Measurements from ENCODE around the gene IQCB1.

IQCB1 gene

DNA sequence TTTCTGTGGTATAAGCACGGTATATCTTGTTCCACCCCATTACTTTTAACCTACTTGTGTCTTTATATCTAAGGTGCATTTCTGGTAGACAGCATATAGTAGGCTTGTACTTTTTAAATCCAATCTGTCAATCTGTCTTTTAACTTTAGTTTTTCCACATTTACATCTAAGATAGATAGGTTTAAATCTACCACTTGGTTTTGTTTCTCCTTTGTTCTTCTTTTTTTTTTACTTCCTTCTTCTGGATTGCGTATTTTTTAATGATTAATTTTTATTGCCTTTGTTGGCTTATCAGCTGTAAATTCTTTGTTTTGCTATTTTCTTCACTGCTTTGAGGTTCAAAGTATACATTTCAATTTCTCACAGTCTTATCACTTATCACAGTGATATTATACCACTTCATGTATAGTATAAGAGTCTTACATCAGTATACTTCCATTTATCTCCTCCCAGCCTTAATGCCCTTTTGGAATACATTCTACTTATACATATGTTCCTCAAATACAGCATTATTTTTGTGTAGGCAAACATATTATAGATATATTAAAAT is 31.0 kb downstream of the IQCB1 start:
- Histone ChIP-seq H3K9me3 (no peaks in the 10 kb centered on the region), H3K27me3 (no peaks in the 10 kb centered on the region), H3K4me3 (no peak overlapping the region), H3K36me3 (peaks cover 18 to 32% (median 27%) of the 10 kb centered on the region in 3 donors), H3K27ac (no peak overlapping the region), H3K4me1 (no peaks in the 10 kb centered on the region)
- no peak for DNase-seq
- intact Hi-C loops (cut with DNase I; ENCODE audit: low total_unique reads): no loop called here
- TF ChIP-seq, protein P1, sequence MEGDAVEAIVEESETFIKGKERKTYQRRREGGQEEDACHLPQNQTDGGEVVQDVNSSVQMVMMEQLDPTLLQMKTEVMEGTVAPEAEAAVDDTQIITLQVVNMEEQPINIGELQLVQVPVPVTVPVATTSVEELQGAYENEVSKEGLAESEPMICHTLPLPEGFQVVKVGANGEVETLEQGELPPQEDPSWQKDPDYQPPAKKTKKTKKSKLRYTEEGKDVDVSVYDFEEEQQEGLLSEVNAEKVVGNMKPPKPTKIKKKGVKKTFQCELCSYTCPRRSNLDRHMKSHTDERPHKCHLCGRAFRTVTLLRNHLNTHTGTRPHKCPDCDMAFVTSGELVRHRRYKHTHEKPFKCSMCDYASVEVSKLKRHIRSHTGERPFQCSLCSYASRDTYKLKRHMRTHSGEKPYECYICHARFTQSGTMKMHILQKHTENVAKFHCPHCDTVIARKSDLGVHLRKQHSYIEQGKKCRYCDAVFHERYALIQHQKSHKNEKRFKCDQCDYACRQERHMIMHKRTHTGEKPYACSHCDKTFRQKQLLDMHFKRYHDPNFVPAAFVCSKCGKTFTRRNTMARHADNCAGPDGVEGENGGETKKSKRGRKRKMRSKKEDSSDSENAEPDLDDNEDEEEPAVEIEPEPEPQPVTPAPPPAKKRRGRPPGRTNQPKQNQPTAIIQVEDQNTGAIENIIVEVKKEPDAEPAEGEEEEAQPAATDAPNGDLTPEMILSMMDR (IDR thresholded peaks at IDR 0.05): no peak

DNA sequence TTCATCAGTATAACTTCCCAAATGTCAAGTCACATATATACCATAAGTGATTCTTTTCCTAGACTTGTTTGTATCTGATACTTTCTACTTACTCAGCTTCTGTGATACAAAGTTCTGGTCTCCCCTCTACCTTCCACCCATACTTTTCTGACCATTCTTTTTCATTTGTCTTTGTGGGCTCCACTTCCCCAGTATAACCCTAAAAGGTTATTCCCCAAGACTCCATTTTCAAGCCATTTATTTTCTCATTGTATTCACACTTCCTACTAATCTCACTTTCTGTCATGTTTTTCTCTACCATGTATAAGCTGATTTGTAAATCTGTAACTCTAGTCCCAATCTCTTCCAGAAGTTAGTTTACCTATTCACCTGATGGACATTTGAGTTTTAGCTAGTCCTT is 34.0 kb downstream of the IQCB1 start:
- H3K4me3 ChIP-seq: no peak overlapping the region
- no peak for DNase-seq
- H3K9me3 ChIP-seq: no peaks in the 10 kb centered on the region
- H3K4me1 ChIP-seq: no peaks in the 10 kb centered on the region
- no peaks in the 10 kb centered on the region for H3K27me3 ChIP-seq
- TF ChIP-seq, protein P1 (IDR thresholded peaks at IDR 0.05): no peak
- intact Hi-C loops (cut with DNase I; ENCODE audit: low total_unique reads): no loop called here
- H3K36me3 ChIP-seq: peaks cover 6 to 27% (median 15%) of the 10 kb centered on the region in 3 donors
- H3K27ac ChIP-seq: no peak overlapping the region

DNA sequence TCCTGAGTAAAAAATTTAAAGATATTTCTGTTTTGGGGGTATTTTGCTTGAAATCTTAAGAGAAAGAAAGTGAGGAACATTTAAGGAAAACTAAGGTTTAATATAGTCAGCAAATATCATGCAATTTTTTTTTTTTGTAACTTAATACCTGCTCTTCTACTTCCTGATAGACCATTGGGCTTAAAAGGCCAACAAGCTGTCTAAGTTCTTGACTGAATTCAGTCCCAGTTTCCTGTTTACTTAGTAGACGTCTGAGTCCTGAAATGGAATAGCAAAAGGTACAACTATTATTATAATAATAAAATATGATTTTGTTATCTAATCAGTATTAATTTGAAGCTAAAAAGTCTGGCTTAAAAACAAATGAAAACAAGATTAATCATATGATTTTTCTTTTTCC is 37.9 kb downstream of the IQCB1 start:
- Histone ChIP-seq H3K4me3 (no peak overlapping the region), H3K9me3 (no peaks in the 10 kb centered on the region), H3K4me1 (no peaks in the 10 kb centered on the region), H3K36me3 (peaks cover 0 to 20% (median 6%) of the 10 kb centered on the region in 3 donors), H3K27me3 (no peaks in the 10 kb centered on the region), H3K27ac (no peak overlapping the region)
- intact Hi-C loops (cut with DNase I; ENCODE audit: low total_unique reads): no loop called here
- no peak for DNase-seq
- TF ChIP-seq, protein P1 (IDR thresholded peaks at IDR 0.05): no peak

DNA sequence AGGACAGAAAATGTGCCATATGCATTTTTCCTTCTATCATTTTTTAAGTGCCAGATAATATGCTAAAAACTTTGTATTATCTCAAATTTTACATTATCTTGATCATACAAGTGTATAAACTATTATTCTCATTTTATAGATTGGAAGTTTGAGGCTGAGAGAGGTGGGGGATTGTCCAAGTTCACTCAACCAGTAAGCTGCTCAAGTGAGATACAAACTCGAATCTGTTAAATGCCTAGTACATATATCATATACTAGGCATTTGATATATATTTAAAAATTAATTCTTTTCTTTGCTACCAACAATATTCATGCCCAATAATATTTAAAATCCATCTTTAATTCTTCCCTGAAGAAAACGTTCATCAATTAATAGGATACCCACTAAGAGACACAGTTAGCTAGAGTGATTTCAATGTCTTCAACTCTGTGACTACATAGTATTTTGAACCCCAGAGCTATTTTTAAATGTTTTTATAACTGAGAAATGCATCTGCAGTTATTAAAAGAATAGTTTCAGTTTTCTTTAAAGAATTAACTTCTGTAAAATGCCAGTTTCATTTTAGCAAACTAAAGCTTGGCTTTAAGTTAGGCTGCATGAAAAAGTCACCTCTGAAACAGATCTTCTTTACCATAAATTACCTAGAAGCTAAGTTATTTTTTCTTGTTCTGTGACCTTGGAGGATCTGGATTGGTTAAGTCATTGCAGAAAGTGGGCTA is 40.4 kb downstream of the IQCB1 start:
- H3K4me3 ChIP-seq: no peak overlapping the region
- H3K27me3 ChIP-seq: no peaks in the 10 kb centered on the region
- H3K36me3 ChIP-seq: peaks cover 16 to 38% (median 18%) of the 10 kb centered on the region in 3 donors
- TF ChIP-seq, protein P1 (IDR thresholded peaks at IDR 0.05): no peak
- DNase-seq: no peak
- H3K9me3 ChIP-seq: no peaks in the 10 kb centered on the region
- intact Hi-C loops (cut with DNase I; ENCODE audit: low total_unique reads): no loop called here
- no peak overlapping the region for H3K27ac ChIP-seq
- no peaks in the 10 kb centered on the region for H3K4me1 ChIP-seq

DNA sequence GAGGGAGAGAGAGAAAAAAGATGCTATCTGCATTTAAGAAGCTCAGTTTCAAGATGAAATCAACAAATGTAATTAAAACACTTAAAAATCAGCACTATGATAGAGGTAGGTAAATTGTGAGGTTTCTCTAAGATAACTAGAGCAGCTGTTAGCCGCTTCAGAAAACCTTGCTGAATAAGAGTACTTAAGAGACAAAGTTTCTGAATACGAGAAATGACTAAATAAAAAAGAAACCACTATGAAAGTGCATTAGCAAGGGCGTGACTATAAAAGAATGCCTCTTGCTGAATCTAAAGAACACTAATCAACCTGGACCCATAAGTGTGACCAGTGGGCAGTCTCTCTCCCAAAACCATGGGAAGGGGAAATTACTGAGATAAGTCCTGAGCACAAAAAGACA is 41.8 kb downstream of the IQCB1 start:
- H3K4me3 ChIP-seq: no peak overlapping the region
- no peaks in the 10 kb centered on the region for H3K27me3 ChIP-seq
- no peaks in the 10 kb centered on the region for H3K4me1 ChIP-seq
- TF ChIP-seq, protein P1 (IDR thresholded peaks at IDR 0.05): no peak
- peaks cover 27 to 50% (median 32%) of the 10 kb centered on the region in 3 donors for H3K36me3 ChIP-seq
- intact Hi-C loops (cut with DNase I; ENCODE audit: low total_unique reads): no loop called here
- no peaks in the 10 kb centered on the region for H3K9me3 ChIP-seq
- DNase-seq: no peak
- no peak overlapping the region for H3K27ac ChIP-seq
